ENCODE data around the gene HTR6. TPM values are rescaled to one million over a fixed set of nuclear protein-coding genes. Genes with fewer than 3 reads are reported as not detected.
A peak's percentile ranks its signal among the peaks of the same experiment; 100 is the strongest.

The HTR6 gene
- total RNA-seq, 1 experiment from 2014 or later, result 0.14 TPM

DNA sequence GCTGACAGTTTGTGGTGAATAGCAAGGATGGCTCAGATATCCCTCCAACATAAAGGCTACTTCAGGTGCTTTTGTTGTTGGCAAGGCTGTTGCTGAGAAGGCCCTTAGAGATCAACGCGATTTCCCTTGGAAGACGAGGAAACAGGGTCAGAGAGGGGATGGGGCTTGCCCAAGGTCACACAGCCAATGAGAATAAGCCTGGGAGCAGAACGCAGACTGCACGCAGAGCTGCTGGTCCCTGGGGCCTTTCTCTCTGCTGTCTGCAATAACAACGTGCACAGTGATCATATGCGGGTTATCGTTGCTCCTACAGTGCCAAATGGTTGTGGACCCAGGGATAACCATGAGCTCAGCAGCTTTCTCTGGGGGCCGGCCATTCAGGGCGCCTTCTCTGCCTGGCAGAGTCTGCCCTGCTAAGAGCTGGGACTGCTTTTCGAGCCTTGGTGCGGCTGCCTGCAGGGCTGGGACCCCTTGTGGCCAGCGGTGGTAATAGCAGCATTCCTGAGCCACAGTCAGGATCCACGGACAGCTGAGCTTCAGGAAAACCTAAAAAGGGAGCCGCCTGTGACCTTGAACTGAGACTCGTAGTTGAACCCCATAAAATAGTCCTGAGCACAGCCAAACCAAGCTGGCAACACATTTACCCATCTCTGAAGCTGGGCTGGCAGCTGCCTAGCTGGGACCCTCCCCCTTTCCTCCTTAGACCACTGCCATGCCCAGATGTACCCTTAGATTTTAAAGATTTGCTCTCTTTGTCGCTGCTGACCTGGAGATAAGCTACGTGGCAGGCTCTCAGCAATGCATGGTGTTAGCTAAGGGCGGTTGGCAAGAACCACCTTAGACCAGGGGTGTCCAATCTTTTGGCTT, 39.8 kb downstream of the HTR6 start:
- in situ Hi-C loops (cut with HindIII; ENCODE audit: low sequenced_read_pairs), result no loop called here
- peak; percentile 79 for DNase-seq (ENCODE audit: low spot score)

DNA sequence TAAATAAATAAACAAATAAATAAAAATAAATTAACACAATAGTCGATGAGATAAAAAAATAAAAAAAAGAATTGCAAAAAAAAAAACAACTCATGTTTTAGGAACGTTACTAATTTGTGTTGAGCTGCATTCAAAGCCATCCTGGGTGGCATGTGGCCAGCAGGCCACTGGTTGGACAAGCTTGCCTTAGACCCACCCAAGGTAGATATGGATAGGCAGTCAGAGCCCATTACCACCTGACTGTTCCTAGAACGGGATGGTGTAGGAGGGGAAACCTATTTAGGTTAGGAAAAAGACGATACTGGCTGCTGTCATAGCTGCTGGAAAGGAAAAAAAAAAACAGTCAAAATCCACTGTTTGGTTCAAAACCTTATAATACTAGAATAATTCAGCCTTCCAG, 40.8 kb downstream of the HTR6 start:
- DNase-seq (ENCODE audit: low spot score), result no peak
- in situ Hi-C loops (cut with HindIII; ENCODE audit: low sequenced_read_pairs), result no loop called here

DNA sequence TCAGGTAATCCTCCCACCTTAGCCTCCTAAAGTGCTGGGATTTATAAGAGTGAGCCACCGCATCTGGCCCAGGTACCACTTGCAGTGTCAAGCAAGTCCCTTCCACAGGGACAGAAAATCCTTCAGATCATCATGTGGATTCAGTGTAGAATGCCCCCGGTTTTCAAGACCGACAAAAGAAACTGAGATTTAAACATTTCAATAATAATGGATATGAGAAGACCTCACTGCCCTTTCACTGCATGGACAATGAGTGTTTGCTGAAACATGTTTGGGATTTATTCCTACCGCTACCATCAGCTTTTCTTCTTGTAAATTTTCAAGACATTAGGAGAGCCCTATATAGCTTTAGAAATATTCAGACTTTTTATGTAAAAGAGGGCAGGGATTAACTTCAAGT, 41.5 kb downstream of the HTR6 start:
- in situ Hi-C loops (cut with HindIII; ENCODE audit: low sequenced_read_pairs), result no loop called here
- no peak for DNase-seq (ENCODE audit: low spot score)

DNA sequence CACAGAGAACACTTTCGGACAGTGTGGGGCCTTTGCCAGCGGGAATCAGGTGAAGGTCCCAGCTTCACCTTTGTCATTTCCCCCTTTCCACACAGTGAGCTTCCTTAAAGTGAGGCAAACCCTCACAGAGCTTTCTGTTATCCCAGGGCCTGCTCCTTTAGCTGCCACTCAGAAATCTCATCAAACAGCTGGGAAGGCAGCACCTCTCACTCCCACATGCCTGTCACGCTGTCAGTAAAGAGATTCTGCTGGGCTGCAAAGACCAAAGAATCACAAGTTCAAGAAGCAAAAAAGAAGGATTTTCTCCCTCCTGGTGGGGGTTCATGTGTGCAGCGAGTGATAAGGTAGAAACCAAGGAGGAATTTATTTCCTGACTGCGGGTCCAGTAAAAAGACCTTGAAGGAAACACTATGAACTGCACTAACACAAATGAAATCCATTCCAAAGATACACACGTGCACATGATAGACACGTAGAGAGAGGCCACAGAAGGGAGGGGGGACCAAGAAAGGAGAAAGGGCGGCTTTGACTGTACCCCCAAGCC, 44.0 kb downstream of the HTR6 start:
- in situ Hi-C loops (cut with HindIII; ENCODE audit: low sequenced_read_pairs), result no loop called here
- no peak for DNase-seq (ENCODE audit: low spot score)

DNA sequence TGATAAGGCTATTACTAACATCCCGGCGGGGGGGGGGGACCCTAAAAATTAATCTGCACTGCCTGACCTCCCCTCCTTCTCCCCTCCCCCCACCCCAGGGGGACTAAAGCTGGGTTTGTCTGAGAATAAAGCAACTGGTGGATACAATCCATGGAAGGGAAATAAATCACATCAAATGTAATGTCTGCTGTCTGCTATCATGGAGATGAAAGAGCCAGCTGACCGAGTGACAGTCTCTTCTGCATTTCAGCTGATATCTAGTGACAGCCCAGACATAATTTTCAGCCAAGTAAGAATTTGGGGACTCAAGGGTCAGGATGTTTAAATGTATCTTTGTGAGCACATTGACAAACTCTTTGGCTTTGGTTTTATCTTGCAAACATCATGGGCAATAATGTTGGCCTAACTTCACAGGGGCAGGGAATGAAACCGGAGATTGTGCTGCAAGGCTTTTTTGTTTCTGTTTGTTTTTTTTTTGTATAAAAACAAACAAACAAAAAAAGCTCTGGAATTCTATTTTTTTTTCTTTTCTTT, 44.7 kb downstream of the HTR6 start:
- in situ Hi-C loops (cut with HindIII; ENCODE audit: low sequenced_read_pairs), result no loop called here
- no peak for DNase-seq (ENCODE audit: low spot score)

DNA sequence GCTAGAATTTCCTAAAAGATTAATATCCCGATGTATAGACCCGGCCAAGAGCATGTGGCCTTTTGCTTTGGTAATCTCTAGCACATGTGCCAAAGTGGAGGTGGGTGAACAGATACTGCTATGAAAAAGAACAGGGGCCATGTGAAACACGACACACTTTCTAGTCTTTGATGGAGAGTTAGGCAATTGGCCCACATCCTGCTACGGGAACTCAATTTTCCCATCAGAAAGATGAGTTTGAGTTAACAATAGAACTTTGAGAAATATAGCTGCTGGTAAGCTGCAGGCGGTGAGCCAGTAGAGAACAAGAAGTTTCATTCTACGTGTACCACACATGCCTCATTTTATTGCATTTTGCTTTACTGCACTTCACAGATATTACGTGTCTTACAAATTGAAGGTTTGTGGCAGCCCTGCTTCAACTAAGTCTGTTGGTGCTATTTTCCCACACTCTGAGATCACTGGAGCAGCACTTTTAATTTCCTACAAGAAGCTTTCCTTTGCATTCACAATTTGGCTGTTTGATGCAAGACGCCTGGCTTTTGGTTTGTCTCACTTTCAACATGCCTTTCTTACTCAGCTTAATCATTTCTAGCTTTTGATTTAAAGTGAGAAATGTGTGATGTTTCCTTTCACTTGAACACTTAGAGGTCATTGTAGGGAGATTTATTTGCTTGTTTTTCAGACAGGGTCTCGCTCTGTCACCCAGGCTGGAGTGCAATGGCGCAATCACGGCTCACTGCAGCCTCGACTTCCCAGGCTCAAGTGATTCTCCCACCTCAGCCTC, 46.3 kb downstream of the HTR6 start:
- DNase-seq (ENCODE audit: low spot score), result no peak
- in situ Hi-C loops (cut with HindIII; ENCODE audit: low sequenced_read_pairs), result no loop called here

DNA sequence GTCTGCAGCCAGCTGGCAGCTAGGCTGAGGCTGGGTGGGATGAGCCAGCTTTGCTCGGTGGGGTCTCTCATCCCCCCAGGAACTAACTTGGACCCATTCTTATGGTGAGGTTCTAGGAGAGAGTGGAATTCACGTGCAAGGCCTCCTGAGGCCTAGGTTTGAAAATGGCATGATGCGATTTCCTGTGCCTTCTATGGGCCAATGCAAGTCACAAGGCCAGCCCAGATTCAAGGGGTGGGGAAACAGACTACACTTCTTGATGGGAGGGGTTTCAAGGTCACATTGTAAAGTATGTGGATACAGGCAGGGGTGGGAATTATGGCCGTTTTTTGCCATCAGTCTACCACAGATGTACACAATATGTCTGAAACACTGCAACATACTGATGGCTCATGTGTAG, 48.3 kb downstream of the HTR6 start:
- in situ Hi-C loops (cut with HindIII; ENCODE audit: low sequenced_read_pairs), result no loop called here
- no peak for DNase-seq (ENCODE audit: low spot score)

DNA sequence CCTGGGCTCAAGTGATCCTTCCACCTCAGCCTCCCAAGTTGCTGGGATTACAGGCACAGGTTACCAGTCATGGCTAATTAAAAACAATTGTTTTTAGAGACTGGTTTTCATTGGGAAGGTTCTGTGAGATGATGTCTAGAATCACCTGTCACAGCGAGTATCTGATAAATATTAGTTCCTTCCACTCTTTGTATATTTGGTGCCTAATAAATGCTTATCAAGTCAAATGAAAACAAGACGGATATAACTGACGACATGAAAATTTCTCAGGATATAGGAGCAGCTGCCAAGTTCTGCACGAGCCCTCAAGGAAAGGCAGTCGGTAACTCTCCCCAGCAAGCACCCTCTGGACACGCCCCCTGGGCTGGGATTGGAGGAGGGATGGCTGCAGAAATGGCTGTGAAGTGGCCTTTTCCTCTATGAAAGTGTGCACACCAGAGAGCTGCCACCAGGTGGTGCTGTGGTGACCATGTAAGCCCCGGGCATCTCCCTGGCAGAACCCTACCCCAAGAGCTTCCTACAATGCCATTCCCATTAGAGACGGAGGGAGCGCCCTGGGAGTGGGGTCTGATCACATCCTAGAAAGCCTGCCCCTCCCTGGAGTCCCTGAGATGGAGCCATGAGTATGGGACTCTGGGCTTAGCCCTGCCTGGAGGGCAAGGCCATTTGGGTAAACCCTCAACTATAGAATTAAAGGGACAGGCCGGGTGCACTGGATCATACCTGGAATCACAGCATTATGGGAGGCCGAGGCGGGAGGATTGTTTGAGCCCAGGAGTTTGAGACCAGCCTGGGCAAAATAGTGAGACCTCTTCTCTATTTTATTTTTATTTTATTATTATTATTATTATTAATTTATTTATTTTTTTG, 50.9 kb downstream of the HTR6 start:
- DNase-seq (ENCODE audit: low spot score), result peak; percentile 80
- in situ Hi-C loops (cut with HindIII; ENCODE audit: low sequenced_read_pairs), result no loop called here

DNA sequence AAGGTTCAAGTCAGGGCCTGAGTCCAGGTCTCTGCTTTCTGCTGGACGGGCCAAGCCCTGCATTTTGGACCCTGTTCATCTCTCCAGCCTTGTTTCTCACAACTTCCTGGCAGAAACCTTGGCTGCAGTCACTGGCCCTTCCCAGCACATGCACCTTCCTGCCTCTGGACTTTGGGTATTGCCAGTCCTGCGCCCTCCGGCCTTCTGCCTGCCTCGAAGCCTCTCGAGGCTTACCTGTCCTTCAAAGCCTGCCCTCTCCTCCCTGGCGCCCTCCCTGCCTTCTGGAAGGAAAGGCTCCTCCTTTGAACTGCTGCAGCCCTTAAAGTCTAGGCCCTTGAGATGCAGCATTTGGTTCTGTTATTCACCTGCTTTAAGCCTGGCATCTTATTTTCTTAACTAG, 52.8 kb downstream of the HTR6 start:
- no peak for DNase-seq (ENCODE audit: low spot score)
- in situ Hi-C loops (cut with HindIII; ENCODE audit: low sequenced_read_pairs), result no loop called here

DNA sequence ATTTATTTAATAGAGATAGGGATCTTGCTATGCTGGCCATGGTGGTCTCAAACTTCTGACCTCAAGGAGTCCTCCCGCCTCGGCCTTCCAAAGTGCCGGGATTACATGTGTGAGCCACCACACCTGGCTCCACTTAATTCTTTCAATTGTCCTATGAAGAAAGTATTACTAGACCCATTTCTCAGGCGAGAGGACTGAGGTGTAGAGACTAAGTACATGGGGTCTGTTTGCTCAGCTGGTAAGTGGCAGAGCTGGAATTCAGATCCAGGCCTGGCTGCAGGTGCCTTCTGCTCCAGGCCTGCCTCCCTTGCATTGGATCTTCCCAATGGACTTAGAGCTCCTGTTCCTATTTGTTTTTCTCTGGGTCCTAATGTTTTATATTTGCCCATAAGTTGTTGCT, 55.5 kb downstream of the HTR6 start:
- DNase-seq (ENCODE audit: low spot score), result no peak
- in situ Hi-C loops (cut with HindIII; ENCODE audit: low sequenced_read_pairs), result no loop called here

DNA sequence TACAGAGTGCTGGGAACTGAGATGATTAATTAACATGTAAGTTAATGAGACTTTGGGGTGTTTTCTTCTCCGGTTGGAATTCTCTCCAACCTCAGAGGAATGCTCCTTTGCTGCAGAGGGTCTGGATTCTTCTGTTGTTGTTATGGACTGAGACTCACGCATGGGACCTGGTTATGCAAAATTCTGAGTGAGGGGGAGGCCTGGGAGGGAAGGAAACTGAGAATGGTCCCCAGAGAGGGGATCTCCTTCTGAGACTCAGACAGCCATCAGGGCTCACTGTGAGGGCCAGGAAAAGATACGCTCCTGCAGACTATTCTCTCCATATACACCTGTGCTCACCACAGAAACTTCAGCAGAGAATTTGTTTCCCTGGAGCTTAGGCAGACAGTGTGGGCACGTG, 56.3 kb downstream of the HTR6 start:
- no peak for DNase-seq (ENCODE audit: low spot score)
- in situ Hi-C loops (cut with HindIII; ENCODE audit: low sequenced_read_pairs), result no loop called here

DNA sequence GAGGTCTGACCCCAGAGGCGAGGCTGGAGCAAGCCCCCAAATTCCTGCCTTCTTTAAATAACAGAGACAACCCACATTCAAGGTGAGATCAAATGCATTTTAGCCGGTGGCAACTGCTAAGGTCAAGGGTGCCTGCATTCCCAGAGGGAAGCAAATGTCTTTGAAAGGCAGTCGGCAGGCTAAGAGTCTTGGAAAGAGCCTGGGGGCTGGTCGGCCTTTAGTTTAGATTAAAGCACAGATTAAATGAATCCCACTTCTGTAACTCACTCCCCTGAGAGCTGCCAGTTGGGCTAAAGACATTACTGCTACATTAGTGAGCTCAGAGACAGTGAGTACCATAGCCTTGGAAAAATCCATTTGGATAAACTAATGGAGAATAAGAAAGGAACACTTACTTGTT, 59.2 kb downstream of the HTR6 start:
- DNase-seq (ENCODE audit: low spot score), result no peak
- in situ Hi-C loops (cut with HindIII; ENCODE audit: low sequenced_read_pairs), result no loop called here

DNA sequence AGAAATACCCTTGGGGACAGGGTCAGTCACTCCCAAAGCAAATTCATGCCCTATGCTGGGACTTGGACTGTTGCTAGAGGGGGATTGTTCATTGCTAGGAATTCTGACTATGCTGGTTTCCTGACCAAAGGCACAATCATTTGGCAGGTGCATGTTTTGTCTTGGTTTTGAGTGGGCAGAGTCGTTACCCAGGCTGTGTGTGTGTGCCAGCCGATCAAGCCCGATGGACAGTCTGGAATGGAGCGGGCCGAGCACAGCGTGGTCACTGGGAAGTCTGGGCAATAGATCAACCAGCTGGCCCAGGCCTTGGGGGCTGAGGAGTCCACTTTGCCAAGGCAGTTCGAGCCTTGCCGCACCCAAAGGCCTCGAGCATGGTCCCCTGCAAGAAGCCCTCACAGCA, 60.9 kb downstream of the HTR6 start:
- in situ Hi-C loops (cut with HindIII; ENCODE audit: low sequenced_read_pairs), result no loop called here
- no peak for DNase-seq (ENCODE audit: low spot score)

DNA sequence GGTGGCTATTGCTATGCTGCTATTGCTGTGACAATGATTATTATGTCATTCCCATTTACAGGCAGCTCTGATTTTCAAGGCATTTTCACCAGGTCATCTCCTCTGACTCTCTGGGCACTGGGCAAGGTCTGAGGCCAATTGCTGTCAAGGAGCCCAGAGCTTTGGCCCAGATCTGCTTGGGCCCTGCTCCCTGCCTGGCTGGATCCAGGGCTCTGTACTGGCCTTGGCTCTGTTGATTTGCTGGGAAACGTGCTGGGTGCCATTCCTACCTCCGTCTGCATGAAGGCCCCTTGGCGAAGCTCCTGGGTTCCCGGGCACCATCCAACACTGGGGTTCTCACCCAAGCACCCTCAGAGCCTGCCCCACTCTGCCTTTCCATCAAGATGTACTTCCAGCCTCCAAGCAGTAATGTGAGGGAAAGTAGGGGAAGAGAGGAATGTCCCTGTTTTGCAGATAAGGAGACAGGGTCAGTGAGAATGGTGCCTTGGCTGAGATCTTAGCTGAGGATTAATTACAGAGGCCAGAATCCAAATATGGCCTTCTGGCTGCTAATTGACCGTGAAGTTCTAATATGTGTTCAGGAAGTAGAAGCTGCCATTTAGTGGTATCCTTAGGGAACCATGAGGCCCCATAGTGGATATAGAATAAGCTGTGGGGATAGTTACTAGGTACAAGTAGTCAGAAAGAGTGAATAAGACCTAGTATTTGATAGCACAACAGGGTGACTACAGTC, 63.9 kb downstream of the HTR6 start:
- DNase-seq (ENCODE audit: low spot score), result peak; percentile 87
- in situ Hi-C loops (cut with HindIII; ENCODE audit: low sequenced_read_pairs), result no loop called here

DNA sequence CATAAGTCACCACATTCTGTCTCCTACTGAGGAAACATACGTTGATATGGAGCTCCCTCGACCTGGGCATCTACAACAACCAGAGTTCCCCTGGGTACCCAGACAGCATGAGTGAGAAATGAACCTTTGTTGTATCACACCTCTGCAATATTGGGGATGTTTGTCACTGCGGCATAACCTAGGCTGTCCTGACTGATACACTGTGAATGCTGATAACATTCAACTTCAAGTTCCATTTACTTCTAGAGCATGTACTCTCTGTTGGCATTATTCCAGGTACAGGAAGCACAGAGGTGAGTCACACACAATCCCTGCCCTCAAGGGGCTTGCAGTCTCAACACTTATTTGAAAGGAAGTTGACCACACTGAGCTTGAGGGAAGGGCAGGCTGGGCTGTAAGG, 65.6 kb downstream of the HTR6 start:
- in situ Hi-C loops (cut with HindIII; ENCODE audit: low sequenced_read_pairs), result no loop called here
- no peak for DNase-seq (ENCODE audit: low spot score)
